SK-N-SH (cell line): ENCODE results near the gene CLPTM1L.

Experiments used
- EZH2phosphoT487 ChIP-seq: fragments of 200-600 bp; sonication (generic); IDR thresholded peaks from 2 replicates; pipeline ENCODE4 v1.6.1; 2017; ENCODE audit warnings: low read depth, mixed run types, mild to moderate bottlenecking, antibody characterized with exemption, moderate library complexity, borderline replicate concordance
- IRF3 ChIP-seq: fragments of 150-350 bp; IDR thresholded peaks from 2 replicates; pipeline ENCODE4 v1.6.1; 2016; ENCODE audit warnings: mild to moderate bottlenecking, low read depth, low read length
- MXI1 ChIP-seq: IDR thresholded peaks from 2 replicates; pipeline ENCODE4 v1.6.1; 2012; ENCODE audit warnings: mild to moderate bottlenecking, low read depth, low read length, improper control_type of control experiment
- RAD21 ChIP-seq: IDR thresholded peaks from 2 replicates; pipeline ENCODE4 v1.6.1; 2012; ENCODE audit warnings: mild to moderate bottlenecking, low read length
- SMC3 ChIP-seq: IDR thresholded peaks from 2 replicates; pipeline ENCODE4 v1.6.1; 2012; ENCODE audit warnings: low read depth, low read length, improper control_type of control experiment
- TAF1 ChIP-seq: IDR thresholded peaks from 2 replicates; pipeline ENCODE4 v1.6.1; 2012; ENCODE audit warnings: low read depth, mild to moderate bottlenecking, low read length, moderate library complexity, borderline replicate concordance
- TF ChIP-seq, protein P1 (sequence below): IDR thresholded peaks from 2 replicates; pipeline ENCODE4 v1.4.0; 2012; ENCODE audit warnings: low read depth, borderline replicate concordance
- TF ChIP-seq, protein P2 (sequence below): fragments of 200-600 bp; sonication (generic); IDR thresholded peaks from 2 replicates; pipeline ENCODE4 v1.6.1; 2017; ENCODE audit warnings: antibody characterized with exemption, mild to moderate bottlenecking, moderate library complexity

- TF ChIP-seq SMC3 (no peak), RAD21 (no peak), TAF1 (no peak), MXI1 (no peak), IRF3 (no peak), EZH2phosphoT487 (no peak)
- TF ChIP-seq, protein P1, sequence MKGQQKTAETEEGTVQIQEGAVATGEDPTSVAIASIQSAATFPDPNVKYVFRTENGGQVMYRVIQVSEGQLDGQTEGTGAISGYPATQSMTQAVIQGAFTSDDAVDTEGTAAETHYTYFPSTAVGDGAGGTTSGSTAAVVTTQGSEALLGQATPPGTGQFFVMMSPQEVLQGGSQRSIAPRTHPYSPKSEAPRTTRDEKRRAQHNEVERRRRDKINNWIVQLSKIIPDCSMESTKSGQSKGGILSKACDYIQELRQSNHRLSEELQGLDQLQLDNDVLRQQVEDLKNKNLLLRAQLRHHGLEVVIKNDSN = no peak
- TF ChIP-seq, protein P2, sequence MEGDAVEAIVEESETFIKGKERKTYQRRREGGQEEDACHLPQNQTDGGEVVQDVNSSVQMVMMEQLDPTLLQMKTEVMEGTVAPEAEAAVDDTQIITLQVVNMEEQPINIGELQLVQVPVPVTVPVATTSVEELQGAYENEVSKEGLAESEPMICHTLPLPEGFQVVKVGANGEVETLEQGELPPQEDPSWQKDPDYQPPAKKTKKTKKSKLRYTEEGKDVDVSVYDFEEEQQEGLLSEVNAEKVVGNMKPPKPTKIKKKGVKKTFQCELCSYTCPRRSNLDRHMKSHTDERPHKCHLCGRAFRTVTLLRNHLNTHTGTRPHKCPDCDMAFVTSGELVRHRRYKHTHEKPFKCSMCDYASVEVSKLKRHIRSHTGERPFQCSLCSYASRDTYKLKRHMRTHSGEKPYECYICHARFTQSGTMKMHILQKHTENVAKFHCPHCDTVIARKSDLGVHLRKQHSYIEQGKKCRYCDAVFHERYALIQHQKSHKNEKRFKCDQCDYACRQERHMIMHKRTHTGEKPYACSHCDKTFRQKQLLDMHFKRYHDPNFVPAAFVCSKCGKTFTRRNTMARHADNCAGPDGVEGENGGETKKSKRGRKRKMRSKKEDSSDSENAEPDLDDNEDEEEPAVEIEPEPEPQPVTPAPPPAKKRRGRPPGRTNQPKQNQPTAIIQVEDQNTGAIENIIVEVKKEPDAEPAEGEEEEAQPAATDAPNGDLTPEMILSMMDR = no peak
Measured at GRCh38 chr5:1374679-1375055, 29.8 kb upstream of the CLPTM1L start.
